Mesothelial cell of epicardium (in vitro differentiated cells): ENCODE data around the gene TAPT1. TPM values are rescaled to one million over a fixed set of nuclear protein-coding genes. Genes with fewer than 3 reads are reported as not detected.

ENCODE experiments used
- DNase-seq, 2 experiments: peaks; one replicate each; pipeline ENCODE4 v3.0.0; 2021; ENCODE audit warnings: low spot score in 2 of 2; ENCODE audit not compliant: unreplicated experiment in 2 of 2
- H3K27ac Mint-ChIP-seq: 2 replicates; pipeline ENCODE4 v1.8.0; 2021; ENCODE audit warnings: mixed read lengths
- H3K27me3 Mint-ChIP-seq: 2 replicates; pipeline ENCODE4 v1.8.0; 2021; ENCODE audit warnings: low read depth, mixed read lengths
- H3K36me3 Mint-ChIP-seq: 2 replicates; pipeline ENCODE4 v1.8.0; 2021; ENCODE audit warnings: mixed read lengths
- H3K4me1 Mint-ChIP-seq: 2 replicates; pipeline ENCODE4 v1.8.0; 2021; ENCODE audit warnings: mixed read lengths
- H3K4me3 Mint-ChIP-seq: 2 replicates; pipeline ENCODE4 v1.8.0; 2021; ENCODE audit warnings: mild to moderate bottlenecking, moderate library complexity, mixed read lengths
- H3K9me3 Mint-ChIP-seq: 2 replicates; pipeline ENCODE4 v1.8.0; 2021; ENCODE audit warnings: mixed read lengths
- CTCF ChIP-seq: fragments of 200-600 bp; sonication (generic); IDR thresholded peaks from one replicate; pipeline ENCODE4 v1.5.0; 2021; ENCODE audit warnings: antibody characterized with exemption; ENCODE audit not compliant: unreplicated experiment
- total RNA-seq: library from RNA; stranded (reverse); gene quantifications from 3 replicates; pipeline ENCODE4 v1.2.1, GENCODE V29; 2021

TAPT1 gene
- total RNA-seq, 1 donor from 2014 or later = 38.7 TPM

GRCh38 chr4:16114546-16114945 is 111.7 kb downstream of the TAPT1 start:
- H3K9me3 Mint-ChIP-seq = no peaks in the 10 kb centered on the region
- no peak overlapping the region for H3K27ac Mint-ChIP-seq
- DNase-seq = no peak
- H3K36me3 Mint-ChIP-seq = no peaks in the 10 kb centered on the region
- no peaks in the 10 kb centered on the region for H3K4me1 Mint-ChIP-seq
- H3K4me3 Mint-ChIP-seq = no peak overlapping the region
- TF ChIP-seq CTCF = no peak
- peaks cover 41% of the 10 kb centered on the region for H3K27me3 Mint-ChIP-seq

- H3K4me3 Mint-ChIP-seq = no peak overlapping the region
- no peak overlapping the region for H3K27ac Mint-ChIP-seq
- TF ChIP-seq CTCF = no peak
- no peaks in the 10 kb centered on the region for H3K36me3 Mint-ChIP-seq
- H3K4me1 Mint-ChIP-seq = no peaks in the 10 kb centered on the region
- no peak for DNase-seq
- H3K27me3 Mint-ChIP-seq = peaks cover 42% of the 10 kb centered on the region
- no peaks in the 10 kb centered on the region for H3K9me3 Mint-ChIP-seq
Observed at GRCh38 chr4:16113741-16114140, 112.5 kb downstream of the TAPT1 start.

GRCh38 chr4:16111533-16111932 is 114.7 kb downstream of the TAPT1 start:
- Mint-ChIP-seq H3K27ac (no peak overlapping the region), H3K4me3 (no peak overlapping the region), H3K9me3 (no peaks in the 10 kb centered on the region), H3K27me3 (peaks cover 49% of the 10 kb centered on the region), H3K4me1 (no peaks in the 10 kb centered on the region), H3K36me3 (no peaks in the 10 kb centered on the region)
- no peak for TF ChIP-seq CTCF
- no peak for DNase-seq

- H3K27ac Mint-ChIP-seq = no peak overlapping the region
Observed at GRCh38 chr4:16110661-16111290, 115.5 kb downstream of the TAPT1 start.

More at GRCh38 chr4:16110661-16111290, 115.5 kb downstream of the TAPT1 start:
- DNase-seq = no peak
- Mint-ChIP-seq H3K9me3 (no peaks in the 10 kb centered on the region), H3K4me3 (no peak overlapping the region), H3K27me3 (peaks cover 47% of the 10 kb centered on the region), H3K4me1 (no peaks in the 10 kb centered on the region), H3K36me3 (no peaks in the 10 kb centered on the region)
- TF ChIP-seq CTCF = no peak

Other genes starting within 250 kb of the TAPT1 start
- gene PROM1, start 142.4 kb downstream of the TAPT1 start, total RNA-seq = 11.6 to 13.7 TPM (median 12.4 TPM) in 3 replicates